Gastroesophageal sphincter (tissue), 3 donors: ENCODE data around the gene KIAA0408.

Experiments
- CTCF ChIP-seq, 4 experiments: fragments of 200-600 bp in 2 of 4; fragments of 450-650 bp in 2 of 4; sonication (generic) in 1 of 4; IDR thresholded peaks; one replicate each; pipeline ENCODE4 v1.5.1; 2017 to 2019; ENCODE audit warnings: antibody characterized with exemption in 4 of 4, mild to moderate bottlenecking in 2 of 4, moderate library complexity in 2 of 4
- POLR2A ChIP-seq, 2 donors: fragments of 450-650 bp; IDR thresholded peaks; one replicate each; pipeline ENCODE4 v1.6.1; 2017; ENCODE audit warnings: antibody characterized with exemption in 2 of 2, mild to moderate bottlenecking in 2 of 2, moderate library complexity in 1 of 2

- TF ChIP-seq CTCF (IDR thresholded peaks at IDR 0.05) (no peak), POLR2A (IDR thresholded peaks at IDR 0.05) (no peak)
These were observed 5.2 kb downstream of the KIAA0408 start for GRCh38 chr6:127453845-127454619.
